Measurements from ENCODE around the gene AP2B1.

The AP2B1 gene

DNA sequence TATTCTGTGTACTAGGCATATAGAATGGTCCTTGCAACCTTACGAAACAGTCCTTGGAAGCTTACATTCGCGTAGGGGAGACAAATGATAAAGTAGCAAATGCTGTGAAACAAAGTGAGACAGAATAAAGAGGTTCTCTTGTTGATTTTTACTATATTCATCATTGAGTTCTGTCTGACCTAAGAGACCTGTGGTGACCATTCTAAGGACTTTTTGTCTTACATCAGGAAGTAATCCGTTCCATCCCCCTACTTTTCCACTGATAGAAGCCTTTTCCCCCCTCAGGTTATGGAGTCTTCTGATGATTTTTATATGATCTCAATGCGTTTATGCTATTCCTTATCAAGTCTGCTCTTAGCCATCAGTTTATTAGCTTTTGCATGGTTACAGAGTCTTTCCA, 77.6 kb downstream of the AP2B1 start:
- TF ChIP-seq, protein P1, sequence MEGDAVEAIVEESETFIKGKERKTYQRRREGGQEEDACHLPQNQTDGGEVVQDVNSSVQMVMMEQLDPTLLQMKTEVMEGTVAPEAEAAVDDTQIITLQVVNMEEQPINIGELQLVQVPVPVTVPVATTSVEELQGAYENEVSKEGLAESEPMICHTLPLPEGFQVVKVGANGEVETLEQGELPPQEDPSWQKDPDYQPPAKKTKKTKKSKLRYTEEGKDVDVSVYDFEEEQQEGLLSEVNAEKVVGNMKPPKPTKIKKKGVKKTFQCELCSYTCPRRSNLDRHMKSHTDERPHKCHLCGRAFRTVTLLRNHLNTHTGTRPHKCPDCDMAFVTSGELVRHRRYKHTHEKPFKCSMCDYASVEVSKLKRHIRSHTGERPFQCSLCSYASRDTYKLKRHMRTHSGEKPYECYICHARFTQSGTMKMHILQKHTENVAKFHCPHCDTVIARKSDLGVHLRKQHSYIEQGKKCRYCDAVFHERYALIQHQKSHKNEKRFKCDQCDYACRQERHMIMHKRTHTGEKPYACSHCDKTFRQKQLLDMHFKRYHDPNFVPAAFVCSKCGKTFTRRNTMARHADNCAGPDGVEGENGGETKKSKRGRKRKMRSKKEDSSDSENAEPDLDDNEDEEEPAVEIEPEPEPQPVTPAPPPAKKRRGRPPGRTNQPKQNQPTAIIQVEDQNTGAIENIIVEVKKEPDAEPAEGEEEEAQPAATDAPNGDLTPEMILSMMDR (conservative IDR thresholded peaks at IDR 0.05) = no peak
- no peak overlapping the region for H3K27ac ChIP-seq

DNA sequence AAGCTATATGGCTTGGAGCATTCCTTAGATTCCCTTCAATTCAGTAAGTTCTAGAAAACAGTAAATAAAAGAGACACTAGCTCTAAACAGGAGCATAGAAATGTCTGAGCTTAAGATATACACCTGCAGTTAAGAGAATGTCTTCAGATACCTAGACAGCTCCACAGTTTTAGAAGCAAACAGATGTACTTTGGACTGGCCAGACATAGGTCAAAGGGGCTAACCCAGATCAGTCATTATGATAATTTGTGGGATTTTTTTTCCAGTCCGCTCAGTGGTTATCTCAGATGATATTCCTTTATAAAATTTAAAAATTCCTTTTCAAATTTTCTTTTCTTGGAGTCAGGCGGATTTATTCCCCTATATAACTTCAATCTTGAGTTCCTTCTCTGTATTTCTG, 78.5 kb downstream of the AP2B1 start:
- TF ChIP-seq ZFX (IDR thresholded peaks at IDR 0.05) = no peak
- TF ChIP-seq, protein P1 (conservative IDR thresholded peaks at IDR 0.05) = no peak

DNA sequence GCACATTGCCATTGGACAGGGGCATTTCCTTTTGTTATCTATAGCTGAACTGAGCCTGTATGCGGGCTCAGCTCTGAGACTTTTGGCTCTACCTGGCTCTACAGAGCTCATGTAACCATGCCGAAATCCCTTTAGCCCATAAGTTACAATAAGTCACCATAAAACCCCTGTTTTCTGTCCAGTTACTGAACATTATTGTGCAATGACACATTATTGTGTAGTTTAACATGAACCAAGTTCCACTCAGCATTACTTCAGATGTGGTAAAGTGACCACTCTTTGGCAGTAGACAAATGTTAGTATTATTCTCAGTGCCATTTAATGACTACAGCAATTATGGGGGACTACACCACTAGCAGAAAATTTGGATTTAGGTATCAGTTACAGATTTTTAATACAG, 78.9 kb downstream of the AP2B1 start:
- TF ChIP-seq, protein P1 (conservative IDR thresholded peaks at IDR 0.05) = no peak
- no peak for TF ChIP-seq ZFX (IDR thresholded peaks at IDR 0.05)
- no peak overlapping the region for H3K27ac ChIP-seq

More for the DNA sequence above, 78.5 kb downstream of the AP2B1 start:
- H3K27ac ChIP-seq = no peak overlapping the region

DNA sequence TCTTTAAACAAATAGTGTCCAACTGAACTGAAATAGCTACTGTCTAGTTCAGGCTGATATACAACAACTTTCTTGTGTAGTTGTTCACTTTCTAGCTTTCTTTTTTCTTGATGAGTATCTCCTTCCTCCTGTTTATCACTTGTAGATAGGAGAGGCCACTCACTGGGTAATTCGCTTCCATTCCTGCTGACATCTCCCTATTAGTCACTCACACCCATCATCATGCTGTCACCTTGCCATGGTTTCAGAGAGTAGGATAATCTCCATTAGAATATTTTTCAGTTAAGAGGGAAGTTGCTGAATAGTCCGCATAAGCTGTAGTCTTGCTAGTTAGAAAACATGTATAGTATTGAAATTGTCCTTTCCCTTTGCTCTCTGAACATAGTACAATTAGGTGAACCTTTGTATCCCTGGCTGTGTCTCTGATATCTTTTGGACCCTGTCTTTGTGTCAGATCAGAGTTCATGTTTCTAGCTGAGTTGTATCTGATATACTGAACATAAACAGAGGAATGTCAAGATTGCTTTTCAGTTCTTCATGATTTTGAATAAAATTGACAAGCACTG, 79.9 kb downstream of the AP2B1 start:
- no peak for TF ChIP-seq ZFX (IDR thresholded peaks at IDR 0.05)
- TF ChIP-seq, protein P1 (conservative IDR thresholded peaks at IDR 0.05) = no peak
- no peak overlapping the region for H3K27ac ChIP-seq

DNA sequence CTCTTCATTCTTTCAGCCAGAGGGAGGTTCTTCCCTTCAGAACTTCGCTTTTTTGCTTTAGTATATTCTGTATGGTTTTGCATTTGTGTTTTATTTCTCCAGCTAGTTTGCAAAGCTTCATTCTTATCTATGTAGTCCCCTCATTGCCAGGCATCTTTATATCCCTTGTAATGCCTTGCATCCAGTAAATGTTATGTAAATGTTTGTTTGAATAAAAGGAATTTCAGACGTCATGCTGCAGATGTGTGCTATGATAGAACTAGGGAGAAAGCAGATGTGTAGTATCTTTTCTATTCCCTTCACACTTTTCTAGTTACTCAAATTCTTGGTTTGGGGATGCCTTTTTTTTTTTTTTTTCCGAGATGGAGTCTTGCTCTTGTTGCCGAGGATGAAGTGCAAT, 81.7 kb downstream of the AP2B1 start:
- H3K27ac ChIP-seq = no peak overlapping the region
- TF ChIP-seq, protein P1 (conservative IDR thresholded peaks at IDR 0.05) = no peak
- no peak for TF ChIP-seq ZFX (IDR thresholded peaks at IDR 0.05)

DNA sequence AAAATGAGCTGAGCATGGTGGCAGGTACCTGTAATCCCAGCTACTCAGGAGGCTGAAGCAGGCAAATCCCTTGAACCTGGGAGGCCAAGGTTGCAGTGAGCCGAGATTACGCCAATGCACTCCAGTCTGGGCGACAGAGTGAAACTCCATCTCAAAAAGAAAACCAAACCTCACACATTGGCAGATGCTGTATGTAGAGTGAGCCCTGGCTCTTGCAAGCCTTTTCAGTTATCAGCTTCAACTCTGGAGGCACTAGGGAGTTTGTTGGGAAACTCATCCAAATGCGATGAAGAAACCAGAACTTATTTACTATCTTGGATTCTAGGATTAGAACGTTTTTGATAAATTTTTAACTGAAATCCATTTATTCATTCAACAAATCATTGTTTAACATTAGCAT, 87.4 kb downstream of the AP2B1 start:
- H3K27ac ChIP-seq = no peak overlapping the region
- TF ChIP-seq, protein P1 (conservative IDR thresholded peaks at IDR 0.05) = no peak
- no peak for TF ChIP-seq ZFX (IDR thresholded peaks at IDR 0.05)

DNA sequence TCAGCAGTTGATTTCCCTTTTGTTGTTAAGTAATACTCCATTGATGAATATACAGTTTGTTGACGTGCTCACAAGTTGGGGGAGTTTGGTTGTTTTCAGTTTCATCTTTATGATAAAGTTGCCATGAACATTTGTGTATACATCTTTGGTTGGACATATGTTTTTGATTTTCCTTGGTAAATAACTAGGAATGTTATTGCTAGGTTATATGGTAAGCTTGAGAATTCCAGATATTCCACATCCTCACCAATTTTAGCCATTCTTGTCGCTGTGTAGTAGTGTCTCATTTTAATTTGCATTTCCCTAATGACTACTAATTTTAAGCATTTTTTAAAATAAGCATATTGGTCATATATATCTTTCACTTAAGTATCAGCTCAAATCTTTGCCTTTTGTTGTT, 89.3 kb downstream of the AP2B1 start:
- TF ChIP-seq ZFX (IDR thresholded peaks at IDR 0.05) = no peak
- TF ChIP-seq, protein P1 (conservative IDR thresholded peaks at IDR 0.05) = no peak
- no peak overlapping the region for H3K27ac ChIP-seq
